Prostate gland (tissue), 2 donors: ENCODE measurements around the gene VAMP2. TPM values are rescaled to one million over a fixed set of nuclear protein-coding genes. Genes with fewer than 3 reads are reported as not detected.

Experiments used
- DNase-seq: peaks from one replicate; pipeline ENCODE4 v3.0.0-alpha.2; 2019; ENCODE audit warnings: low spot score
- H3K27ac ChIP-seq, 2 donors: fragments of 200-600 bp; sonication (generic); 2 replicates each; pipeline ENCODE4 v1.5.1; 2017 to 2019
- H3K27me3 ChIP-seq: fragments of 200-600 bp; sonication (generic); replicated peaks from 2 replicates; pipeline ENCODE4 v1.5.1; 2019; ENCODE audit not compliant: insufficient read depth
- H3K36me3 ChIP-seq, 2 donors: fragments of 200-600 bp; sonication (generic); 1 replicate in 1 of 2; 2 replicates in 1 of 2; pipeline versions ENCODE4 v1.5.1 to v1.8.1; 2017 to 2019
- H3K4me1 ChIP-seq: fragments of 200-600 bp; sonication (generic); replicated peaks from 2 replicates; pipeline ENCODE4 v1.5.1; 2019
- H3K4me3 ChIP-seq, 2 donors: fragments of 200-600 bp; sonication (generic); 2 replicates each; pipeline ENCODE4 v1.5.1; 2017 to 2019
- H3K9me3 ChIP-seq: fragments of 200-600 bp; sonication (generic); 2 replicates; pipeline ENCODE4 v1.5.1; 2017
- CTCF ChIP-seq, 4 experiments: fragments of 200-600 bp in 2 of 4; fragments of 450-650 bp in 2 of 4; sonication (generic) in 2 of 4; IDR thresholded peaks; 1 replicate in 3 of 4; 2 replicates in 1 of 4; pipeline ENCODE4 v1.5.1; 2016 to 2019; ENCODE audit warnings: antibody characterized with exemption in 4 of 4, mild to moderate bottlenecking in 2 of 4, moderate library complexity in 2 of 4
- POLR2A ChIP-seq: fragments of 450-650 bp; IDR thresholded peaks from one replicate; pipeline ENCODE4 v1.6.1; 2016; ENCODE audit warnings: antibody characterized with exemption, mild to moderate bottlenecking
- POLR2AphosphoS5 ChIP-seq: sonication (generic); formaldehyde crosslinking; IDR thresholded peaks from one replicate; pipeline ENCODE4 v1.6.1; 2017; ENCODE audit warnings: antibody characterized with exemption
- WGBS: methylation state at CpG from one replicate; pipeline ENCODE4 v1.1.5; 2018; 5-methylcytosine and 5-hydroxymethylcytosine counted together
- intact Hi-C: fragments of 100-400 bp; cut with DNase I; formaldehyde crosslinking; loops from one replicate; pipeline ENCODE4 v1.14.2; 2022
- total RNA-seq, 2 donors: library from RNA; depleted of rRNA; stranded (reverse); fragments of >200 nt; gene quantifications; one replicate each; pipeline ENCODE4 v1.1.0, GENCODE V29; 2016

VAMP2 gene
- total RNA-seq, 2 donors from 2014 or later, result 34.2 to 65.2 TPM

GRCh38 chr17:8119581-8120519, 42.9 kb downstream of the VAMP2 start:
- 1% methylated on average over 28 of the region's 28 CpGs for WGBS
- H3K9me3 ChIP-seq, result no peaks in the 10 kb centered on the region
- H3K27ac ChIP-seq, result peak overlapping the region; percentile 78 to 82
- H3K36me3 ChIP-seq, result no peaks in the 10 kb centered on the region
- no peaks in the 10 kb centered on the region for H3K27me3 ChIP-seq
- H3K4me1 ChIP-seq, result peaks cover 10% of the 10 kb centered on the region
- intact Hi-C loops, result loop anchor here (2.0 to 5.0 kb wide), 2 partner anchors 67 to 101 kb away; no protein-coding TSS in a partner anchor
- TF ChIP-seq CTCF (IDR thresholded peaks at IDR 0.05), result no peak
- TF ChIP-seq POLR2A, result no peak
- TF ChIP-seq POLR2AphosphoS5, result peak; percentile 76
- peak overlapping the region; percentile 34 to 44 for H3K4me3 ChIP-seq
- DNase-seq, result peak; percentile 72

GRCh38 chr17:8118769-8119580, 43.8 kb downstream of the VAMP2 start:
- H3K4me3 ChIP-seq, result peak overlapping the region; percentile 34 to 44
- H3K9me3 ChIP-seq, result no peaks in the 10 kb centered on the region
- intact Hi-C loops, result loop anchor here (2.0 kb wide), 1 partner anchor 102 kb away; no protein-coding TSS in a partner anchor
- under 1% methylated on average over 38 of the region's 38 CpGs for WGBS
- DNase-seq, result peak; percentile 87
- peaks cover 10% of the 10 kb centered on the region for H3K4me1 ChIP-seq
- H3K27me3 ChIP-seq, result no peaks in the 10 kb centered on the region
- H3K36me3 ChIP-seq, result no peaks in the 10 kb centered on the region
- H3K27ac ChIP-seq, result peak overlapping the region; percentile 78 to 82
- TF ChIP-seq CTCF (IDR thresholded peaks at IDR 0.05) (peak; percentile 74 to 94 (median 84)), POLR2A (peak; percentile 3), POLR2AphosphoS5 (peak; percentile 78)

GRCh38 chr17:8117980-8118768, 44.6 kb downstream of the VAMP2 start, which contains the start of gene ALOXE3:
TSS of gene ALOXE3 (minus strand) at chr17:8118514. CDS start at chr17:8117990, 524 bp downstream.
- TF ChIP-seq POLR2AphosphoS5 (peak; percentile 30), CTCF (IDR thresholded peaks at IDR 0.05) (peak in 2 of 4 experiments; percentile 12 to 20), POLR2A (no peak)
- H3K9me3 ChIP-seq, result no peaks in the 10 kb centered on the region
- 1% methylated on average over 33 of the region's 33 CpGs for WGBS
- H3K27ac ChIP-seq, result peak within 1 kb of the TSS; percentile 78 to 82
- H3K27me3 ChIP-seq, result no peaks in the 10 kb centered on the region
- peak within 1 kb of the TSS; percentile 34 to 44 for H3K4me3 ChIP-seq
- H3K36me3 ChIP-seq, result no peaks in the 10 kb centered on the region
- H3K4me1 ChIP-seq, result peaks cover 5% of the 10 kb centered on the region
- intact Hi-C loops, result loop anchor here (2.0 kb wide), 1 partner anchor 103 kb away; no protein-coding TSS in a partner anchor
- peak; percentile 67 for DNase-seq

- no peak for DNase-seq
- TF ChIP-seq POLR2A, result no peak
- TF ChIP-seq POLR2AphosphoS5, result no peak
- no peak for TF ChIP-seq CTCF (IDR thresholded peaks at IDR 0.05)
- intact Hi-C loops, result no loop called here
- Histone ChIP-seq H3K9me3 (no peaks in the 10 kb centered on the region), H3K27me3 (no peaks in the 10 kb centered on the region), H3K36me3 (no peaks in the 10 kb centered on the region), H3K4me3 (peak overlapping the region; percentile 34 to 44), H3K4me1 (peaks cover 5% of the 10 kb centered on the region), H3K27ac (peak overlapping the region; percentile 78 to 82)
- WGBS, result 18% methylated on average over 18 of the region's 18 CpGs
These were observed 45.3 kb downstream of the VAMP2 start for GRCh38 chr17:8117367-8117979.
